ENCODE data around the gene TULP3.
"Not testable (repeated sequence)": the region's sequence is repeated elsewhere in the genome, so short reads cannot be mapped to it uniquely, and the experiment has no call there.

TULP3 gene

DNA sequence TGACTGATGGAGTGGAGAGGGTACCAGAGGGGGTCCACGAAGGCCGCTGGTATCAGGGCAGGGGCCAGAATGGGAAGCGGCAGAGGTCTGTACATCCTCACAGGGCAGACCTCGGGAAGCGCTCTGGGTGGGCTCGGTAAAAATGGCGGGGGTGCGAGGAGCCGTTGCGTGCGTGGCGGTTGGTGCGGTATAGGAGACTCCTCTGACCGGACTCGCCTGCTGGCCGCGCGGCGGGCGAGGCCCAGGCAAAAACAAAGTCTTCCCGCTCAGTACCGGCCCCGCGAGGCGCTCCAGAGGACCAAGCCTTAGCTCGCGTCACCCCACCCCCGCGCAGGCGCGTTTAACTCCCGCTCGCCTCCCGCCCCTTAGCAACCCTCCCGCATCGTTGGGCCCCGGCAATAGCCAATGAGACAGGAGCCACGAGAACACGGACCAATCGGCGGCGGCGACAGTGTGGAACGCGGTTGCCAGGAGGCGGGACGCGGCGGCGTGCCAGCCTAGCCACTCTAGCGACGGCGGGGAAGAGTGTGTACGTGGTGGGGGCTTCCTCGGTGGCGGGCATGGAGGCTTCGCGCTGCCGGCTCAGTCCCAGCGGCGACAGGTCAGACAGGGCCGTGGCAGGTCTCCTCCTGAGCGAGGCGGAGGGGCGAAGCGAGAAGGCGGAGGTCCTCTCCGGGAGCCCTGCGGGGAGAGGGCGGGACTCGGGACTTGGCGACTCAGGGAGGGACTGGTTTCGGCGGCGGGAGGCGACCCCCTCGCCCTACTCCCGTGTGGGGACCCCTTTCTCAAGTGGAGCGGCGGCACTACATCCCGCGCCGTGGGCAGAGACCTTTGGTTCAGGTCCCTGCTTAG, at the start of gene TULP3:
Gene TULP3 (plus strand): TSS at position 504 of the 852 bp plus-strand sequence. CDS start 57 bp downstream, at position 561.
- DNase-seq (ENCODE audit: low spot score), result peak; percentile 100

DNA sequence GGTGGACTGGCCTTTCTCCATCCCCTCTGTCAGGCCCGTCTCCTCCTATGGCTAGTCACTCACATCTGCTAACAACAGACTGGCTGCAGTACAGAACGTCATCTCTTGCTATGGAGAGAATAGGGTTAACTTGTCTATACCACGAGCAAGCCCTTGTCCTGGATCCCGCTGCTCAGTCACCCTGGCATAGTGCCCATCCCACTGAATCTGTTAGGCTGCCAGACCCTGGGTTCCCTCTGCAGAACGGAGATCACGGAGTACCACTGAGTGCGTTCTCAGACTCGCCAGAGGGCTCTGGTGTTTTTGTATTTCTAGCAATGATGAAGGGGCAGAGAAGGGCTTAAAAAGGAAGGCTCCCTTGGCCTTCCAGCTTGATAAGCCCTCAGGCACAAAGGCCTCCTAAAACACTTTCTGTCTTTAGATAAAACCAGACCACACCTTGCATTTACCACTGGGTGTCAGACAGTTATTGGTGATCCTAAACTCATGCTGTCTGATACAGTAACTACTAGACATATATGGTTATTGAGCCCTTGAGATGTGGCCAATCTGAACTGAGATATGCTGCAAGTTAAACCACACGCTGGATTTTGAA, 49.5 kb upstream of the TULP3 start:
- DNase-seq (ENCODE audit: low spot score), result no peak

- no peak for DNase-seq (ENCODE audit: low spot score)
These were observed 47.7 kb upstream of the TULP3 start for GRCh38 chr12:2842948-2843347.

GRCh38 chr12:2844786-2845185, 45.9 kb upstream of the TULP3 start:
- no peak for DNase-seq (ENCODE audit: low spot score)

- no peak for DNase-seq (ENCODE audit: low spot score)
These were observed 45.4 kb upstream of the TULP3 start for GRCh38 chr12:2845280-2845679.

DNA sequence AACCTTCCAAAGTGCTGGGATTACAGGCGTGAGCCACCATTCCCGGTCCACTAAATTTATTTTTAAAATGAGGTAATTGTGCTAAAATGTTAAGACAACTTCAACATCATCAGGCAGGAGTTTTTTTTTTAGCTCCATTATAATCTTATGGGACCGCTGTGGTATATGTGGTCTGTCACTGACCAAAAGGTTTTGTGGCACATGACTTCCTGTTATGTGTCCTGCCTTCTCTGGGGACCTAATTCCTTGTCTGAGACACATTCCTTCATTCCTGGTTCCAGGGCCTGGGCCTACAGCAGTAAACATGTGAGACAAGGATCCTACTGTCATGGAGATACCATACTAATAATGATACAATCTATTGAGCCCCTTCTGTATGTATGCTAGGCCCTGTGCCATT, 38.8 kb upstream of the TULP3 start:
- DNase-seq (ENCODE audit: low spot score), result no peak

- DNase-seq (ENCODE audit: low spot score), result peak; percentile 86
These were observed 37.1 kb upstream of the TULP3 start for GRCh38 chr12:2853626-2854025.

DNA sequence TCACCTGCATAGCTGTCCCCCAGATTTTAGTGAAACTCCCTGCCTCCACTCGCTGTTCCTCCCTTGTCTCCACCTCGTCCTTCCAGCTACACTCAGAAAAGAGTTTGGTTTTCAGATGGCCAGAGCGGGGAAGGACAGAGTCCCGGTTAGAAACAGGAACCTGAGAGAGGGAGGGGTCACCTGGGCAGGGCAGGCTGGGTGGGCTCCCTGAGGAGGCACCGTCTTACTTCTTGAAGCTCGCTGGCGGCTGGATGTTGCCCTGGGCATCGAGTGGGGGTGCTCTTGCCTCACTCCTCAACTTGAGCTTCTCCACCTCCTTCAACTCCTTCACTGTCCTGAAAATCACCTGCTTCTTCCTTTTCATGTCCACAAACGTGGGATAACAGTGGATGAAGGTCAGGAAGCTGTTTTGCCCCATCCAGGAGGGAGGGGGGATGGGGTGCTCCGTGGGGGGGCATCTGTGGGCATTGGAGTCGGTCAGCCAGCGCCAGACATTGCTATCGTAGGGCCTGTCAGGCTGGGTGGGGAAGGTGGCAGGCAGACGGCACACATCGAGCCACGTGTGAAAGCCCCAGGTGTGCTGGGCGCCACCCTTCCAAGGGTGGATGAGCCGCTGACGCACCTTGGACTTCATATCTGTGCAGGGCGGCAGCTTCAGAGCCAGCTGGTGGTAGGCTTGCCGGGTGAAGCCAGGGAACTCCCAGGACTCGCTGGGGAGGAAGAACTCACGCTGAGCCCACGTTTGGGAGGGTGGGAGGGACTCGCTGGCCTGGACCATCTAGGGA, 35.8 kb upstream of the TULP3 start:
- DNase-seq (ENCODE audit: low spot score), result peak; percentile 55

DNA sequence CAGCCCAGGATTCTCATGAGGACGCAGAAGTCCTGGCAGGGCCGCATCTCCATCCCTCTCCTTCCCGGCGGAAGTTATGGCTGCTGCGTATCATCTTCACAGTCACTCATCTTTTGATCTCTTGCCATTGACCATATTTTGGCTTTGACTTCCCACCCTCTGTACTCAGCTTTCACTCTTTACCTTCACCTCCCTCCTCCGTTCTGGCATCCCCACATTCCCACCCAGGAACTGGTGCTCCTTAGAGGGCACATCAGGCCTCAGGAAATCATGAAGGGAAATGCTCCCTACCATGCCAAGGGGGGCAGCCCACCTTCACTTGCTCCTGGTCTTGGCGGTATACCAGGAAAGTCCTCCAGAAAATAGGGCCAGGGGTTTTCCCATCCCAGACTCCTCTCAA, 35.1 kb upstream of the TULP3 start:
- peak; percentile 22 for DNase-seq (ENCODE audit: low spot score)

DNA sequence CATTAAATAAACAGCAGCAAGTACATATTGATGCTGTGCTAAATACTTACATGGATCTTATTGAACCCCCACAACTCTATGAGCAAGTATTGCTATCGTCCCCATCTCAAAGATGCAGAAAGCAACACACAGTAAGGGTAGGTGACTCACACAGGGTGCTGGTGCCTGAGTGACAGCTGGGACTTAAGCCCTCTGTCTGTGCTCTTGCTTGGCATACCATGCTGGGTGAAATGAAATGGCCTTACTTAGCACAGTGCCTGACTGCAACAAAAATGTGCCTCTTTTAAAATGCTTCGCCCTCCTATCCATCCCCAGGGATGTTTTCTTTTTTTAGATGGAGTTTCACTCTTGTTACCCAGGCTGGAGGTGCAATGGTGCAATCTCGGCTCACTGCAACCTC, 34.6 kb upstream of the TULP3 start:
- peak; percentile 9 for DNase-seq (ENCODE audit: low spot score)

DNA sequence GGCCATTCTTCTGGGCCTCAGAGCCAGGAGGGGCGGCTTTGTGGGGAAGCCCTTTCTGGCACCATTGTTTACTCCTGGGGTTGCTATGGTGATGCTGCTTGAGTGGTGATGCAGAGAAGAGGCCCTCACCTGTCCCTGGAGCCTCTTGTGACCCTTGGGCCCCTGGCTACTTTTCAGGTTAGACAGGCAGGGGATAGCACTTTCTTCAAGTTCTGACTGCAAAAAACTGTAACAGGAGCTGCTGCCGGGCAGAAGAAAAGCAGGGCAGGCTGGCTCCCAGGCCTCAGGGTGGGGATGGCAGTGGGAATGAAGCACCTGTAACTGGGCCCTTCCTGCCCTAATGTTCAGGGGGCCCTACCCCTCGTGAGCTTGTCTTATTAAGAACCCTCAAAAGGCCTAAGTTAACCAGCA, 33.7 kb upstream of the TULP3 start, which contains the start of gene TEX52:
Gene TEX52 (minus strand): TSS at position 19 of the 411 bp plus-strand sequence. CDS start 13 bp downstream, at position 6.
- peak; percentile 41 for DNase-seq (ENCODE audit: low spot score)

DNA sequence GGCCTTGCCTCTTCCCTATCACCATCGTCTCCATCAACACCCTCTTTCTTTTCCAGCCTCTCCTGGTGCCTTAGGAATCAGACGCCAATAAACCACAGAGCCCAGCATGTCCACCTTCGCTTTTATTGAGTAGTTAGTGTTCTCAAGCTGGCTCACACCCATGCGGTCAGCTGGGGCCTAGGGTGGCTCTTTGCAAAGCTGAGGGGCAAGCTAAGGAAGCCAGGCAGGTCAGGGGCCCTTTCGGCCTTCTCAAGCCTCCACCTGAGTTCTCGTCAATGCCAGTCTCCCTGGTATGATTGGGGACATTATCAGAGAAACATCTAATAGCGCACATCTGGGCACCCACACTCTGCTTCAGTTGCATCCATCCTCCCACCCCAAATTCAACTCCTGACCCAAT, 33.1 kb upstream of the TULP3 start:
- DNase-seq (ENCODE audit: low spot score), result peak; percentile 44

- peak; percentile 41 for DNase-seq (ENCODE audit: low spot score)
These were observed 32.4 kb upstream of the TULP3 start for GRCh38 chr12:2858334-2858733.

DNA sequence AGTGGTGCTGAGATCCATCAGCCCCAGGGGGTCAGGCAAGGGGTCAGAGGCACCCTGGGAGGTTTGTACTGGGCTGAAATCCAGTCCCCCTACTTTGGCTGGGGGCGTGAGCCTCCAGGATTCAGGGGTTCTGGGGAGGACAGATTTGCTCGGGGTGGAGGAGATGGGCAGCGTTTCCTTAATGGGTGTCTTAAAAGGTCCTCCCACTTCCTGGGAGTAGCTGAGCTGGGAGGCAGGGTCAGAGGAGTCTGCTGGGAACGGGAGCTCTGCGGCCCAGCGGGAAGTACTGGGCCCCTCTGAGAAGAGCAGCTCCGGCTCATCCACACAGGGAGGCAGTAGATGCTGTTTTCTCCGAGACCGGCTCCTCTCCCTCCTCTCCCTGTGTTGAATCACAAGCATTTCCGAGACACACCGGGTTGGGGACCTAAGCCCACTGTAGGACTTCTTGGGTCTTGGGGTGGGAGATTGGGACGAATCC, 31.7 kb upstream of the TULP3 start:
- DNase-seq (ENCODE audit: low spot score), result peak; percentile 57

GRCh38 chr12:2860170-2860569, 30.5 kb upstream of the TULP3 start:
- no peak for DNase-seq (ENCODE audit: low spot score)

DNA sequence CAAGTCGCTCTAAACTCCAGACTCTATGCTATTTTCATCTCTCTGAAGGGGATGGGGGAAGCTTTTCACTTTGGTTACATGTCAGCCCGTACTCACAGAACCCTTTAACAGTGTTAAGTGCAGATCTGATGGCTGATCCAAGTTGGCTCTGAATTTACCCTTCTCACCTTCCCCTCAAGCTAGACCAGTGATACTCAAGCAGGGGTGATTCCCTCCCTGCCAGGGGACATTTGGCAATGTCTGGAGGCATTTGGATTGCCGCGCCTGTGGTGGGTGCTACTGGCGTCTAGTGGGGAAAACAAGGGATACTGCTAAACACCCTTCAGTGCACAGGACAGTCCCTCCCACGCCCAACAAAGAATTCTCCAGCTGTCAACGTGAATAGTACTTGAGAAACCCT, 27.8 kb upstream of the TULP3 start:
- no peak for DNase-seq (ENCODE audit: low spot score)

GRCh38 chr12:2863402-2863801, 27.3 kb upstream of the TULP3 start:
- DNase-seq (ENCODE audit: low spot score), result not testable (repeated sequence)

DNA sequence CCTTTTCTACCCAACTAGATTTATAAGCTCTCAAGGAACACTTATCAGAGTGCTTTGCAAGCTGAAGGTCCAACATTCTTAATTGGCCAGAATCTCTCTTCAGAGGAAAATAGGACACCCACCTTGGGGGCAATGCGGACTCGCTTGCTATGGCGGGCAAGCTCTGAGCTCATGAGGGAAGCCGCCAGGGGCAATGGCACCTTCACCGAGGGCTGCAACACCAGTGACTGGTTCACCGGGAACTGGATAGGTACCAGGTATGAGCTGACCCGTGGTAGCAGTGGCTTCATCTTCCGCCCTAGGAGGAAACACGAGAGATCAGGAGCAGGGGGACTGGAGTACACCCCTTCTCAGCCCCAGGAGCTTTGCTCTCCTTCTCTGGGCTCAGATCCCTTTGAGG, 26.5 kb upstream of the TULP3 start:
- no peak for DNase-seq (ENCODE audit: low spot score)

DNA sequence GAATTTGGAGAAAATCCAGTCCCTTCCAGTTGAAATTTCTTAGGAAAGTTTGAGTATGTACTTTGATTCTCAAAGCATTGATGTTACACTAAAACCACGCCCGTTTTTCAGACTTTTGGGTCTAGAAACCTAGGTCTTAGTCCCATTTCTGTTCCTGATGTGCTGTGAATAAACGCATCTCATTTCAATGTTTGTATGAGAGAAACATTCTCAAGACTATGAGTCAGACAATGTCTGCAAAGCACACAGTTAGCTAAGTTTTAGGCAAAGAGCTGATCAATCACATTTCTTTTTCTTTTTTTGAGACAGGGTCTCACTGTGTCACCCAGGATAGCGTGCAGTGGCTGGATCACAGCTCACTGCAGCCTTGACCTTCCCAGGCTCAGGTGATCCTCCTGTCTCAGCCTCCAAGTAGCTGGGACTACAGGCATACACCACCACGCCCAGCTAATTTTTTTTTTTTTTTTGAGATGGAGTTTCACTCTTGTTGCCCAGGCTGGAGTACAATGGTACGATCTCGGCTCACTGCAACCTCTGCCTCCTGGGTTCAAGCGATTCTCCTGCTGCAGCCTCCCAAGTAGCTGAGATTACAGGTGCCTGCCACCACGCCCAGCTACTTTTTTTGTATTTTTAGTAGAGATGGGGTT, 21.6 kb upstream of the TULP3 start:
- DNase-seq (ENCODE audit: low spot score), result not testable (repeated sequence)

- DNase-seq (ENCODE audit: low spot score), result no peak
These were observed 14.2 kb upstream of the TULP3 start for GRCh38 chr12:2876431-2877046.

All from left forelimb (tissue), 1 donor.